ENCODE data around the gene RBMXL2. TPM values are rescaled to one million over a fixed set of nuclear protein-coding genes. Genes with fewer than 3 reads are reported as not detected.

Gene RBMXL2
- total RNA-seq, 1 experiment from 2014 or later = not detected

DNA sequence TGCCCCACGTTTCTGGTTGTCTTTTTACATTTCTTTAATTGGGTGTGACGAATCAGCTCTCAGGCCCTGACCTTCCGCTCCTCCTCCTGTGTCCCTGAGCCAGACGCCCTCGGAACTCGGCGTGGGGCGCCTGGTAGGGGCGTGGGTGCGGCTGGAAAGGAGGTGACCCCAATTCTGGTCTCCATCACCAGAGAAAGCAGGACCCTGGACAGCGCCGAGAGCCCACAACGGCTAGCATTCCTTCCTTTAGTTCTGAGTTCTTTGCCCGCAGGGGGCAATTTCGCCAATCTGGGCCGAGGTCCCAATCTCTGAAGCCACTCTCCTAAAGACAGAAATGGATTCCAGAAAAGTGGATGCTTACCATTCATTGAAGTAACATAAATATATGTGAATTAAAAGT is 11.7 kb upstream of the RBMXL2 start:
- BruUV-seq (replicated peaks) = no TSS peak
- H3K27ac Mint-ChIP-seq (ENCODE audit: low read depth, unreplicated experiment) = no peak overlapping the region
- DNase-seq (ENCODE audit: unreplicated experiment) = peak; percentile 17
- TF ChIP-seq CTCF (IDR thresholded peaks at IDR 0.05; ENCODE audit: unreplicated experiment) = no peak
- ChIA-PET POLR2A (no interaction called here), CTCF (no interaction called here)
- H3K4me3 Mint-ChIP-seq (ENCODE audit: unreplicated experiment) = no peak overlapping the region
- H3K27me3 Mint-ChIP-seq (ENCODE audit: insufficient read depth, unreplicated experiment) = peaks cover 13% of the 10 kb centered on the region
- no peaks in the 10 kb centered on the region for H3K9me3 Mint-ChIP-seq (ENCODE audit: unreplicated experiment)
- no peaks in the 10 kb centered on the region for H3K36me3 Mint-ChIP-seq (ENCODE audit: insufficient read depth, unreplicated experiment)
- H3K4me1 Mint-ChIP-seq (ENCODE audit: insufficient read depth, unreplicated experiment) = no peaks in the 10 kb centered on the region
- intact Hi-C loops (cut with micrococcal nuclease) = no loop called here

DNA sequence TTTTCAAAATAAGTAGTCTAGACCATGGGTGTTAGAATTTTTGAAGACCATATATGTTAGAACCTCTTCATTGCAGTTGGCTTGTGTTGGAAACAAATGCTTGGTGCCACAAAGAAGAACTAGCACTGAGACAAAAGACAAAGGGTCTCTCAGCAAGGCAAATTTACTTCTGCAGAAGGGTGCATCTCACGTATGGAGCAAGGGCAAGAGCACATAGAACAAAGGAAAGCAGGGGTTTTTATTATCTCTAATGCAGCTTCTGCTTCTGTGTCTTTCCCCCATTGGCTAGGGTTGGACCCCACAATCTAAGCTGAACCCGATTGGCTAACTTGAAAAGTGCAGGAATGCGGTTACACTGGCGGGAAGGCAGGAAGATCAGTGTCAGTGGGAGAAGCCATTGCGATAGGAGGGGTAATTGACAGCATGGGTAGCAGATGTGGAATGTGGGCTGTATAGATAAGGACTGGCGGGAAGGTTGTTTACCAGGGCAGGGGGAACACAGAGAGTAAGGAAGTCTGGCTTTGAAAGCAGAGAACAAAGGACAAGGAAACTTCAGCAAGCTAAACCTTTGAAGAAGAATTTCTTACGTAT is 9.2 kb upstream of the RBMXL2 start:
- no peaks in the 10 kb centered on the region for H3K4me1 Mint-ChIP-seq (ENCODE audit: insufficient read depth, unreplicated experiment)
- no peaks in the 10 kb centered on the region for H3K9me3 Mint-ChIP-seq (ENCODE audit: unreplicated experiment)
- no peak overlapping the region for H3K4me3 Mint-ChIP-seq (ENCODE audit: unreplicated experiment)
- no TSS peak for BruUV-seq (replicated peaks)
- ChIA-PET POLR2A (no interaction called here), CTCF (no interaction called here)
- H3K27me3 Mint-ChIP-seq (ENCODE audit: insufficient read depth, unreplicated experiment) = peaks cover 13% of the 10 kb centered on the region
- intact Hi-C loops (cut with micrococcal nuclease) = no loop called here
- no peaks in the 10 kb centered on the region for H3K36me3 Mint-ChIP-seq (ENCODE audit: insufficient read depth, unreplicated experiment)
- no peak for DNase-seq (ENCODE audit: unreplicated experiment)
- no peak overlapping the region for H3K27ac Mint-ChIP-seq (ENCODE audit: low read depth, unreplicated experiment)
- no peak for TF ChIP-seq CTCF (IDR thresholded peaks at IDR 0.05; ENCODE audit: unreplicated experiment)

DNA sequence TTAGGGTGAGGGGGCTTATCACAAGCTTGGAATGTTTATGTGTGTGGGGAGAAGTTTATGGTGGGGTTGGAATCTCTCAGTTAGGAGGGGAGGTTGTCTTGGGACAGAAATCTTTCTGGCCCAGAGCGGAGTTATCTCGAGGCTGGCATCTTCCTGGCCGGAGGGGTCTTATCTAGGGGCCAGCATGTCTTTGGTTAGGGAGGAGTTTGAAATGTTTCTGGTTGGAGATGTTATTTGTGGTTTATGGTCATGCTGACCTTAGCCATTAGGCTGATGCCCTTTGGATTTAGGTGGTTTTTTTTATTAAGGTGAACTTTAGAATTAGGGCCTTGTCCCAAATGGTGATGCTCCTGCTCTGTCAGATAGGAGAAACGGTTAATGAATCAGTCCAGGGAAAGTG is 7.9 kb upstream of the RBMXL2 start:
- ChIA-PET POLR2A (no interaction called here), CTCF (interaction anchor here (0.5 kb wide), 1 partner anchor 590 kb away, joined by 3 read pairs; no protein-coding TSS in a partner anchor)
- no peaks in the 10 kb centered on the region for H3K36me3 Mint-ChIP-seq (ENCODE audit: insufficient read depth, unreplicated experiment)
- TF ChIP-seq CTCF (IDR thresholded peaks at IDR 0.05; ENCODE audit: unreplicated experiment) = no peak
- no peak for DNase-seq (ENCODE audit: unreplicated experiment)
- H3K4me3 Mint-ChIP-seq (ENCODE audit: unreplicated experiment) = no peak overlapping the region
- H3K4me1 Mint-ChIP-seq (ENCODE audit: insufficient read depth, unreplicated experiment) = no peaks in the 10 kb centered on the region
- intact Hi-C loops (cut with micrococcal nuclease) = no loop called here
- peaks cover 23% of the 10 kb centered on the region for H3K27me3 Mint-ChIP-seq (ENCODE audit: insufficient read depth, unreplicated experiment)
- no peaks in the 10 kb centered on the region for H3K9me3 Mint-ChIP-seq (ENCODE audit: unreplicated experiment)
- no TSS peak for BruUV-seq (replicated peaks)
- H3K27ac Mint-ChIP-seq (ENCODE audit: low read depth, unreplicated experiment) = no peak overlapping the region

- CTCF ChIA-PET = interaction anchor here (0.5 kb wide), 1 partner anchor 589 kb away, joined by 3 read pairs; no protein-coding TSS in a partner anchor
- intact Hi-C loops (cut with micrococcal nuclease) = no loop called here
- Mint-ChIP-seq H3K36me3 (ENCODE audit: insufficient read depth, unreplicated experiment) (no peaks in the 10 kb centered on the region), H3K9me3 (ENCODE audit: unreplicated experiment) (no peaks in the 10 kb centered on the region), H3K4me3 (ENCODE audit: unreplicated experiment) (no peak overlapping the region), H3K4me1 (ENCODE audit: insufficient read depth, unreplicated experiment) (no peaks in the 10 kb centered on the region), H3K27ac (ENCODE audit: low read depth, unreplicated experiment) (no peak overlapping the region), H3K27me3 (ENCODE audit: insufficient read depth, unreplicated experiment) (peaks cover 21% of the 10 kb centered on the region)
- TF ChIP-seq CTCF (IDR thresholded peaks at IDR 0.05; ENCODE audit: unreplicated experiment) = no peak
- POLR2A ChIA-PET = no interaction called here
- no TSS peak for BruUV-seq (replicated peaks)
- DNase-seq (ENCODE audit: unreplicated experiment) = no peak
These were observed 7.4 kb upstream of the RBMXL2 start for GRCh38 chr11:7081441-7081840.

All from MCF 10A (cell line).